Karpas-422 (cell line): ENCODE measurements around the gene PLA2G2C. TPM values are rescaled to one million over a fixed set of nuclear protein-coding genes. Genes with fewer than 3 reads are reported as not detected.

Source experiments
- DNase-seq: peaks from one replicate; pipeline ENCODE4 v3.0.0-alpha.2; 2015
- H2AFZ ChIP-seq: fragments of 200-600 bp; sonication (generic); 2 replicates; pipeline ENCODE4 v1.6.1; 2014; ENCODE audit warnings: antibody characterized with exemption, low read length, mixed read lengths
- H3K27ac ChIP-seq: fragments of 200-600 bp; sonication (generic); 2 replicates; pipeline ENCODE4 v1.5.1; 2014; ENCODE audit warnings: mild to moderate bottlenecking, low read length, moderate library complexity
- H3K27me3 ChIP-seq: fragments of 200-600 bp; sonication (generic); 2 replicates; pipeline ENCODE4 v1.6.1; 2014; ENCODE audit warnings: low read length, mixed read lengths
- H3K36me3 ChIP-seq: fragments of 200-600 bp; sonication (generic); 2 replicates; pipeline ENCODE4 v1.6.1; 2014; ENCODE audit warnings: low read length, mixed read lengths; ENCODE audit not compliant: insufficient read depth
- H3K4me1 ChIP-seq: fragments of 200-600 bp; sonication (generic); 2 replicates; pipeline ENCODE4 v1.6.1; 2014; ENCODE audit warnings: mild to moderate bottlenecking, low read length, mixed read lengths
- H3K4me2 ChIP-seq: fragments of 200-600 bp; sonication (generic); 2 replicates; pipeline ENCODE4 v1.6.1; 2014; ENCODE audit warnings: low read length, low read depth, mild to moderate bottlenecking; ENCODE audit not compliant: poor library complexity, severe bottlenecking
- H3K4me3 ChIP-seq: fragments of 200-600 bp; sonication (generic); 2 replicates; pipeline ENCODE4 v1.5.1; 2014; ENCODE audit warnings: mild to moderate bottlenecking, antibody characterized with exemption, low read length, mixed read lengths
- H3K79me2 ChIP-seq: fragments of 200-600 bp; sonication (generic); 2 replicates; pipeline ENCODE4 v1.6.1; 2014; ENCODE audit warnings: mild to moderate bottlenecking, low read length, mixed read lengths
- H3K9ac ChIP-seq: fragments of 200-600 bp; sonication (generic); 2 replicates; pipeline ENCODE4 v1.6.0; 2014; ENCODE audit warnings: low read length
- H3K9me2 ChIP-seq: fragments of 200-600 bp; sonication (generic), shearing (Covaris generic); replicated peaks from 2 replicates; pipeline ENCODE4 v1.6.0; 2014; ENCODE audit warnings: mild to moderate bottlenecking, low read length, moderate library complexity; ENCODE audit not compliant: insufficient read depth
- H3K9me3 ChIP-seq: fragments of 300-700, 200-600 bp; sonication (generic); 2 replicates; pipeline ENCODE4 v1.6.1; 2014; ENCODE audit warnings: low read length, mixed read lengths
- H4K20me1 ChIP-seq: fragments of 200-600 bp; sonication (generic); 2 replicates; pipeline ENCODE4 v1.6.1; 2014; ENCODE audit warnings: mild to moderate bottlenecking, antibody characterized with exemption, low read length, low read depth; ENCODE audit not compliant: insufficient read depth
- total RNA-seq: library from RNA; depleted of rRNA; stranded (reverse); fragments of >200 nt; shearing (Covaris generic); gene quantifications from 2 replicates; pipeline ENCODE4 v1.2.3, GENCODE V29; 2014; ENCODE audit warnings: low replicate concordance

The PLA2G2C gene
- total RNA-seq, 1 experiment from 2014 or later: not detected

- Histone ChIP-seq H2AFZ (no peak overlapping the region), H3K9me3 (no peaks in the 10 kb centered on the region), H3K4me2 (no peak overlapping the region), H3K79me2 (no peaks in the 10 kb centered on the region), H3K9me2 (no peaks in the 10 kb centered on the region), H3K36me3 (no peaks in the 10 kb centered on the region), H4K20me1 (no peaks in the 10 kb centered on the region), H3K4me1 (peaks cover 38% of the 10 kb centered on the region), H3K4me3 (no peak overlapping the region), H3K27me3 (no peaks in the 10 kb centered on the region), H3K9ac (no peak overlapping the region), H3K27ac (no peak overlapping the region)
- DNase-seq: no peak
These were observed 6.0 kb upstream of the PLA2G2C start for GRCh38 chr1:20192364-20192763.

DNA sequence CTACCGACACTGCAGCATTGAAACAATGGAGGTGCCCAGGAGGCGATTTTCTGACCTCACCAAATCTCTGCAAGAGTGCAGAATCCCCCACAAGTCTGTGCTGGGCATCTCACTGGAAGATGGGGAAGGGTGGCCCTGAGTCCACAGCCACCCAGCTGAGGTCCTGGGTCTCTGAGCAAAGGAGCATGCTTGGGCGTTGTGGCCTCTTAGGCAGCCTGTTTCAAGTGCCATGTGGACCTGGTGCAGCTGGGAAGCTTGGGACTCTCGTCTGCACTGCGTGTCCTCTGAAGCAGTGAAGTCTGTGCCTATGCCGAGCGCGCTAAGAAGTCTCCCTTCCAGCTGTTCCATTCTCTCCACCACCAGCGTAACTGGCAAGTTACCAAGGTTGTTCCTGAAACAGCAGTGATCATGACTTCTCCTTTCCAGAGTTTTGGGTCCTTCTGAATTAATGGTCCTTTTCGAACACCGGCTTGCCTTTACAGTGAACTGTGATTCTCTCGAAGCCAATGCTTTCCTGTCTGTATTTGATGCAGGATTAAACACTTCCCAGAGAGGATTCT is 5.0 kb upstream of the PLA2G2C start:
- no peak for DNase-seq
- Histone ChIP-seq H3K4me3 (no peak overlapping the region), H3K9me2 (no peaks in the 10 kb centered on the region), H3K9ac (no peak overlapping the region), H3K27me3 (no peaks in the 10 kb centered on the region), H3K4me2 (no peak overlapping the region), H3K4me1 (peaks cover 38% of the 10 kb centered on the region), H4K20me1 (no peaks in the 10 kb centered on the region), H3K36me3 (no peaks in the 10 kb centered on the region), H3K79me2 (no peaks in the 10 kb centered on the region), H3K27ac (no peak overlapping the region), H3K9me3 (no peaks in the 10 kb centered on the region), H2AFZ (no peak overlapping the region)

DNA sequence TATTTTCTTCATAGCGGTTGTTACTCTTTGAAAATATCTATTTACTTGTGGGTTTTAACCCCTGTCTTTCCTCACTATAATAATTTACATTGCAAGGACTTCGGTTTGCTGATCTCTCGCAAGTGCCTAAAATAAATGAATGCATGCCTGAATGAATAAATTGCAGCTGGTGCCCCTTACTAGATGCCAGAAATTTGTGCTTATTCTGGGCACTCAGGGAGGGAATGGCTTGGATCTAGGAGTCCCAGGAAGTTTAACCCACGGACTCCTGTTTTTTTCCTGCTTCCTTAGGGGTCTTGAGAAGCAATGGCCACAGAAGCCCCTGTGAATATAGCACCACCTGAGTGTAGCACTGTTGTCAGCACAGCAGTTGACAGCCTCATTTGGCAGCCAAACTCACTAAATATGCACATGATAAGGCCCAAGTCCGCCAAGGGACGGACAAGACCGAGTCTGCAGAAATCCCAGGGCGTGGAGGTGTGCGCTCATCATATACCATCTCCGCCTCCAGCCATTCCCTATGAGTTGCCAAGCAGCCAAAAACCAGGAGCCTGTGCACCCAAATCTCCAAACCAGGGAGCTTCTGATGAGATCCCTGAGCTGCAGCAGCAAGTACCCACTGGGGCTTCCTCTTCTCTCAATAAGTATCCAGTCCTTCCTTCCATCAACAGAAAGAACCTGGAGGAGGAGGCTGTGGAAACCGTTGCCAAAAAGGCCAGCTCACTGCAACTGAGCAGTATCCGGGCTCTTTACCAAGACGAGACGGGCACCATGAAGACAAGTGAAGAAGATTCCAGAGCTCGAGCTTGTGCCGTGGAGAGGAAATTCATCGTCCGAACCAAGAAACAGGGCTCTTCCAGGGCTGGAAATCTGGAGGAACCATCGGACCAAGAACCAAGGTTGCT is 4.2 kb upstream of the PLA2G2C start:
- peaks cover 38% of the 10 kb centered on the region for H3K4me1 ChIP-seq
- H3K9ac ChIP-seq: no peak overlapping the region
- no peaks in the 10 kb centered on the region for H3K79me2 ChIP-seq
- H4K20me1 ChIP-seq: no peaks in the 10 kb centered on the region
- peak overlapping the region; percentile 6 for H3K4me2 ChIP-seq
- H3K27ac ChIP-seq: no peak overlapping the region
- H3K27me3 ChIP-seq: no peaks in the 10 kb centered on the region
- H3K4me3 ChIP-seq: no peak overlapping the region
- DNase-seq: no peak
- H3K9me3 ChIP-seq: no peaks in the 10 kb centered on the region
- H2AFZ ChIP-seq: no peak overlapping the region
- H3K36me3 ChIP-seq: no peaks in the 10 kb centered on the region
- no peaks in the 10 kb centered on the region for H3K9me2 ChIP-seq

- peak overlapping the region; percentile 6 for H3K4me2 ChIP-seq
- no peaks in the 10 kb centered on the region for H3K9me3 ChIP-seq
- H3K27me3 ChIP-seq: no peaks in the 10 kb centered on the region
- peak; percentile 49 for DNase-seq
- H3K27ac ChIP-seq: no peak overlapping the region
- H3K79me2 ChIP-seq: no peaks in the 10 kb centered on the region
- H3K4me1 ChIP-seq: peaks cover 35% of the 10 kb centered on the region
- no peak overlapping the region for H2AFZ ChIP-seq
- H3K9me2 ChIP-seq: no peaks in the 10 kb centered on the region
- H3K36me3 ChIP-seq: no peaks in the 10 kb centered on the region
- H3K4me3 ChIP-seq: no peak overlapping the region
- H4K20me1 ChIP-seq: no peaks in the 10 kb centered on the region
- H3K9ac ChIP-seq: no peak overlapping the region
These were observed 3.3 kb upstream of the PLA2G2C start for GRCh38 chr1:20189664-20190063.

DNA sequence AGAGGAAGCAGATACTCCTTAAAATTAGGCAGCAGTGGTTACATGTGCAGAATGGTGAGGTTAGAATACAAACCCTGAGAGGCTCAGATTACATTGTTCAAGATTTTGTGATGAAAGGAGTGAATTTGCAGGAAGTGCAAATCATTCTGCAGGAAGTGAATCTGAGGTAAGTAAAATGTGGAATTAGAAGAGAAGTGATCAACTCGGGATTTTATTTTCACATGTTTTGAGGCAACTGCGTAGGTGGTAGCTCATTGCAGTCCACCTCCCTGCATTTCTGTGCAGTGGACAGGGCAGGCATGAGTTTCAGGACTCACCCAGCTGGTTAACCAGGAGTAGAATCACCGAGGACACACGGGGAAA is 2.1 kb upstream of the PLA2G2C start:
- no peaks in the 10 kb centered on the region for H3K79me2 ChIP-seq
- no peaks in the 10 kb centered on the region for H3K27me3 ChIP-seq
- H3K27ac ChIP-seq: no peak overlapping the region
- no peak overlapping the region; the same call in 1 of the 2 replicates for H2AFZ ChIP-seq
- H3K9me2 ChIP-seq: no peaks in the 10 kb centered on the region
- no peaks in the 10 kb centered on the region for H3K9me3 ChIP-seq
- DNase-seq: no peak
- no peaks in the 10 kb centered on the region for H3K36me3 ChIP-seq
- H3K4me3 ChIP-seq: no peak overlapping the region
- no peak overlapping the region for H3K9ac ChIP-seq
- peak overlapping the region; percentile 2 for H3K4me2 ChIP-seq
- peaks cover 29% of the 10 kb centered on the region for H3K4me1 ChIP-seq
- H4K20me1 ChIP-seq: no peaks in the 10 kb centered on the region

DNA sequence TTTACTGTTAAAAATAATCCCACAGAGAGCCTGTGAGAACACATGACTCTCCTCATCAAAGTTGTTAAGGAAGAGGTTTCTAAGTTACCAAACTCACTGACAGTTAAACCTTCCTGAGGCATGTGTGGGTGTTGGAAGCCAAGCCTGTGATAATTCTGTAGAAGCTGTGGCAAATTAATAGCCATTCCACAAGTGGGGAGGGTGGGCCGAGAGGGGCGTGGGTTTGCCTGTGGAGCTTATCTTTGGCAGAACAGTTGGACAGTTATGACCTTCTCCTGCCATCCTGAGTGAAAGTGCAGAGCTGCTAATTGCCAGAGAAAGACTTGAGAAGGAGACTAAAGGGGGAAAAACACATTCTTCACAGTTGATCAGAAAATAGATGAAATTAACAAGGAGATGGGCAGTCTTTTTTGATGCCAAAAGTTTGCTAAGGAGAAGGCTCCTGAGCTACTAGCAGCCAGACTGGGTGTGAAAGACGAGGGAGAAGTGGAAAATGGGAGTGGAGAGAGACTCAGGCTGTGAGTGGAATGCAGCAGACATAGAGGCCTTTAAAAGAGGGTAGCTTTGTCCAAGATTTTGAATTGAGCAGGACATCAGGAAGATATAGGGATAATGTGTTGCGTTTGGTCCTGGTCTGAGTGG is 1.6 kb upstream of the PLA2G2C start:
- no peak overlapping the region; the same call in 1 of the 2 replicates for H2AFZ ChIP-seq
- H3K27ac ChIP-seq: no peak overlapping the region
- H3K4me2 ChIP-seq: peak overlapping the region; percentile 2
- H3K36me3 ChIP-seq: no peaks in the 10 kb centered on the region
- DNase-seq: no peak
- no peaks in the 10 kb centered on the region for H3K27me3 ChIP-seq
- no peaks in the 10 kb centered on the region for H3K9me3 ChIP-seq
- H3K4me1 ChIP-seq: peaks cover 29% of the 10 kb centered on the region
- H3K9me2 ChIP-seq: no peaks in the 10 kb centered on the region
- H4K20me1 ChIP-seq: no peaks in the 10 kb centered on the region
- no peak overlapping the region for H3K9ac ChIP-seq
- no peaks in the 10 kb centered on the region for H3K79me2 ChIP-seq
- H3K4me3 ChIP-seq: no peak overlapping the region

- Histone ChIP-seq H3K4me1 (peaks cover 29% of the 10 kb centered on the region), H3K9me2 (no peaks in the 10 kb centered on the region), H3K36me3 (no peaks in the 10 kb centered on the region), H4K20me1 (no peaks in the 10 kb centered on the region), H3K4me2 (no peak overlapping the region), H3K27me3 (no peaks in the 10 kb centered on the region), H3K9me3 (no peaks in the 10 kb centered on the region), H3K9ac (no peak overlapping the region), H3K27ac (no peak overlapping the region), H3K79me2 (no peaks in the 10 kb centered on the region), H2AFZ (no peak overlapping the region), H3K4me3 (no peak overlapping the region)
- no peak for DNase-seq
These were observed 940 bp upstream of the PLA2G2C start for GRCh38 chr1:20187103-20187812.
